K562 (cell line): ENCODE data around the gene PGBD1. TPM values are rescaled to one million over a fixed set of nuclear protein-coding genes. Genes with fewer than 3 reads are reported as not detected.

Source experiments
- ATAC-seq: fragments of 200-7000 bp; cut with Tn5 transposase; 3 replicates; pipeline ENCODE4 v1.9.1; 2020; ENCODE audit warnings: moderate library complexity
- BruUV-seq: library from RNA; stranded (reverse); fragments of 400-500 nt; replicated peaks from 2 replicates; lab custom pipeline; 2021; lab: Mats Ljungman, UMichigan
- CTCF ChIA-PET: fragments of 300-600 bp; formaldehyde crosslinking; extraction: SDS; loops from one replicate; lab custom pipeline; 2021; ENCODE audit warnings: low intra/inter-chr PET ratio; lab: Yijun Ruan, JAX
- POLR2A ChIA-PET: fragments of 300-600, 350-650 bp; sonication (Branson Sonifier 250); formaldehyde crosslinking; extraction: SDS; loops from one replicate; lab custom pipeline; 2021; ENCODE audit warnings: antibody characterized with exemption, inconsistent platforms; lab: Yijun Ruan, JAX
- DNase-seq, 4 experiments: peaks; one replicate each; pipeline versions ENCODE4 v3.0.0 to v3.0.0-alpha.2; 2011 to 2018; ENCODE audit warnings: low spot score in 3 of 4, mixed read lengths in 3 of 4; ENCODE audit errors: extremely low read depth in 1 of 4
- FAIRE-seq: peaks from 2 replicates; lab custom pipeline; 2011; peaks lifted over from hg19 to GRCh38; lab: Jason Lieb, UNC
- H2AFZ ChIP-seq: 2 replicates; pipeline ENCODE4 v1.6.0; 2011; ENCODE audit warnings: low read depth, low read length, control low read depth, inconsistent platforms
- H3K27ac ChIP-seq: fragments of 200-600 bp; 3 replicates; pipeline ENCODE4 v1.8.0; 2011; ENCODE audit warnings: low read depth, mild to moderate bottlenecking, control low read depth, inconsistent platforms, low read length, moderate library complexity, mixed read lengths; ENCODE audit errors: extremely low read depth
- H3K27me3 ChIP-seq, 2 experiments: fragments of 300-600 bp in 1 of 2; 2 replicates in 1 of 2; 3 replicates in 1 of 2; pipeline versions ENCODE4 v1.6.0 to v1.8.0; 2011; ENCODE audit warnings: inconsistent platforms in 2 of 2, low read length in 2 of 2, mild to moderate bottlenecking in 1 of 2, mixed read lengths in 1 of 2, moderate library complexity in 1 of 2; ENCODE audit not compliant: control insufficient read depth in 2 of 2, insufficient read depth in 2 of 2
- H3K36me3 ChIP-seq: fragments of 300-600 bp; 3 replicates; pipeline ENCODE4 v1.8.0; 2011; ENCODE audit warnings: mild to moderate bottlenecking, low read length, inconsistent platforms; ENCODE audit not compliant: control insufficient read depth, insufficient read depth
- H3K4me1 ChIP-seq, 2 experiments: fragments of 200-600 bp in 1 of 2; replicated peaks in 1 of 2; 2 replicates in 1 of 2; 3 replicates in 1 of 2; pipeline versions ENCODE4 v1.5.1 to v1.8.0; 2011; ENCODE audit warnings: inconsistent platforms in 2 of 2, low read length in 2 of 2, mild to moderate bottlenecking in 1 of 2, mixed read lengths in 1 of 2, moderate library complexity in 1 of 2; ENCODE audit not compliant: control insufficient read depth in 2 of 2, insufficient read depth in 2 of 2
- H3K4me2 ChIP-seq: 2 replicates; pipeline ENCODE4 v1.6.1; 2011; ENCODE audit warnings: low read length, control low read depth, inconsistent platforms, mixed read lengths; ENCODE audit not compliant: insufficient read depth
- H3K4me3 ChIP-seq: fragments of 200-600 bp; sonication (generic), shearing (Covaris generic); 2 replicates; pipeline ENCODE4 v1.5.1; 2016; ENCODE audit warnings: control low read depth, inconsistent platforms
- H3K79me2 ChIP-seq: fragments of 200-600 bp; 3 replicates; pipeline ENCODE4 v1.8.0; 2011; ENCODE audit warnings: low read length, inconsistent platforms; ENCODE audit not compliant: control insufficient read depth, insufficient read depth
- H3K9ac ChIP-seq, 2 experiments: 2 replicates each; pipeline versions ENCODE4 v1.6.0 to v1.6.1; 2011; ENCODE audit warnings: low read depth in 2 of 2, low read length in 2 of 2, control low read depth in 1 of 2, inconsistent platforms in 1 of 2, mild to moderate bottlenecking in 1 of 2, mixed read lengths in 1 of 2; ENCODE audit not compliant: insufficient read depth in 1 of 2
- H3K9me1 ChIP-seq: one replicate; pipeline ENCODE4 v1.6.0; 2011; ENCODE audit warnings: inconsistent platforms, mild to moderate bottlenecking, low read length, moderate library complexity; ENCODE audit not compliant: control insufficient read depth, insufficient read depth
- H3K9me3 ChIP-seq: replicated peaks from 2 replicates; pipeline ENCODE4 v1.5.1; 2011; ENCODE audit warnings: low read depth, low read length, inconsistent platforms; ENCODE audit not compliant: control insufficient read depth, insufficient read depth
- H4K20me1 ChIP-seq: replicated peaks from 2 replicates; pipeline ENCODE4 v1.6.1; 2011; ENCODE audit warnings: low read length, inconsistent platforms, mixed read lengths; ENCODE audit not compliant: control insufficient read depth, insufficient read depth
- BRD9 ChIP-seq: fragments of 450-650 bp; IDR thresholded peaks from 2 replicates; pipeline ENCODE4 v1.6.1; 2018; ENCODE audit warnings: low read depth; ENCODE audit not compliant: partially characterized antibody
- C11orf30 ChIP-seq: fragments of 450-650 bp; IDR thresholded peaks from 2 replicates; pipeline ENCODE4 v1.6.1; 2016; ENCODE audit warnings: low read depth, mild to moderate bottlenecking
- KLF13 ChIP-seq: fragments of 450-650 bp; IDR thresholded peaks from 2 replicates; pipeline ENCODE4 v1.6.1; 2016; ENCODE audit warnings: missing genetic modification characterization, low read depth, mild to moderate bottlenecking, missing compliant biosample characterization, moderate library complexity, borderline replicate concordance
- MYNN ChIP-seq, 2 experiments: sonication (generic); formaldehyde crosslinking in 1 of 2; IDR thresholded peaks; 2 replicates each; pipeline versions ENCODE4 v1.5.0 to v1.6.1; 2016 to 2020; ENCODE audit warnings: antibody characterized with exemption in 1 of 2, missing genetic modification reagents in 1 of 2
- NR1H2 ChIP-seq: sonication (generic); formaldehyde crosslinking; IDR thresholded peaks from 2 replicates; pipeline ENCODE4 v1.4.0; 2020; ENCODE audit warnings: mild to moderate bottlenecking, missing genetic modification reagents
- NR3C1 ChIP-seq: sonication (generic); formaldehyde crosslinking; IDR thresholded peaks from 2 replicates; pipeline ENCODE4 v1.8.1; 2022; ENCODE audit warnings: missing genetic modification reagents
- OTX1 ChIP-seq: fragments of 450-650 bp; formaldehyde crosslinking; IDR thresholded peaks from 2 replicates; pipeline ENCODE4 v1.4.0; 2022; ENCODE audit warnings: mild to moderate bottlenecking
- POLR2H ChIP-seq: IDR thresholded peaks from 2 replicates; pipeline ENCODE4 v1.6.1; 2016; ENCODE audit warnings: missing genetic modification characterization, low read depth, mild to moderate bottlenecking, control low read depth, missing compliant biosample characterization, moderate library complexity
- RBM25 ChIP-seq: fragments of 200-400 bp; formaldehyde crosslinking; IDR thresholded peaks from 2 replicates; pipeline ENCODE4 v1.6.1; 2018; ENCODE audit warnings: low read length, low read depth, moderate library complexity; ENCODE audit not compliant: severe bottlenecking
- SAFB ChIP-seq: fragments of 200-400 bp; formaldehyde crosslinking; IDR thresholded peaks from 2 replicates; pipeline ENCODE4 v1.6.1; 2017; ENCODE audit warnings: low read depth, low read length, borderline replicate concordance
- SMAD4 ChIP-seq: fragments of 250-450 bp; sonication (Bioruptor Pico); conservative IDR thresholded peaks from 2 replicates; pipeline ENCODE4 v1.8.0; 2021; ENCODE audit warnings: inconsistent platforms, mild to moderate bottlenecking, moderate library complexity
- SMARCB1 ChIP-seq: IDR thresholded peaks from 2 replicates; pipeline ENCODE4 v1.6.1; 2011; ENCODE audit warnings: improper control_type of control experiment, low read depth; ENCODE audit not compliant: insufficient read length
- SMARCE1 ChIP-seq: fragments of 450-650 bp; IDR thresholded peaks from 2 replicates; pipeline ENCODE4 v1.7.1; 2016; ENCODE audit warnings: mild to moderate bottlenecking
- TRIM24 ChIP-seq, 2 experiments: fragments of 450-650 bp; IDR thresholded peaks; 2 replicates each; pipeline ENCODE4 v1.6.1; 2016
- TRIM28 ChIP-seq: fragments of 450-650 bp; IDR thresholded peaks from 2 replicates; pipeline ENCODE4 v1.6.1; 2017
- ZNF134 ChIP-seq: fragments of 250-450 bp; sonication (Bioruptor Pico); conservative IDR thresholded peaks from 2 replicates; pipeline ENCODE4 v1.4.0; 2020
- ZNF79 ChIP-seq: fragments of 250-450 bp; sonication (Bioruptor Pico); IDR thresholded peaks from 2 replicates; pipeline ENCODE4 v1.4.0; 2020; ENCODE audit warnings: low read depth, mild to moderate bottlenecking, moderate library complexity
- in situ Hi-C: fragments of 300-500 bp; cut with MboI; formaldehyde crosslinking; loops from 4 replicates; pipeline ENCODE4 v1.15.0; 2018; ENCODE audit warnings: inconsistent platforms, mixed read lengths
- intact Hi-C: fragments of 100-400 bp; cut with micrococcal nuclease; formaldehyde crosslinking; loops from 2 replicates; pipeline ENCODE4 v1.14.2; 2022
- polyA plus RNA-seq, 8 experiments: library from polyadenylated mRNA; depleted of rRNA in 4 of 8; stranded (reverse) in 5 of 8; unstranded in 3 of 8; fragments of >200 nt; fragmentation: Nextera tagmentation in 2 of 8; fragmentation: Illumina TruSeq in 1 of 8; extraction: Ambion mirVana in 2 of 8; extraction: Trizol in 1 of 8; gene quantifications; 2 replicates each; pipeline versions ENCODE4 v1.2.1 to v1.2.3, GENCODE V29; 2011 to 2014; ENCODE audit warnings: inconsistent platforms in 1 of 8, missing spikeins in 1 of 8
- total RNA-seq, 7 experiments: library from RNA; depleted of rRNA in 6 of 7; stranded (reverse); fragments of >200 nt in 6 of 7; fragmentation: Illumina TruSeq in 2 of 7; extraction: Trizol in 2 of 7; gene quantifications; 2 replicates each; pipeline versions ENCODE4 v1.2.1 to v1.2.3, GENCODE V29; 2011 to 2021; ENCODE audit warnings: low replicate concordance in 1 of 7
- TF ChIP-seq, protein P1 (sequence below): fragments of 250-450 bp; sonication (Bioruptor Pico); IDR thresholded peaks from 2 replicates; pipeline ENCODE4 v1.5.0; 2021; ENCODE audit warnings: mild to moderate bottlenecking, borderline replicate concordance
- TF ChIP-seq, protein P2 (sequence below): fragments of 250-450 bp; sonication (Bioruptor Pico); IDR thresholded peaks from 2 replicates; pipeline ENCODE4 v1.8.0; 2022; ENCODE audit warnings: inconsistent platforms

PGBD1 gene
- total and polyA plus RNA-seq, 9 of the 15 experiments (the other 6 are each of a cell fraction or from before 2014, with no cell fraction given) = 3.3 to 9.0 (median 7.3) TPM

DNA sequence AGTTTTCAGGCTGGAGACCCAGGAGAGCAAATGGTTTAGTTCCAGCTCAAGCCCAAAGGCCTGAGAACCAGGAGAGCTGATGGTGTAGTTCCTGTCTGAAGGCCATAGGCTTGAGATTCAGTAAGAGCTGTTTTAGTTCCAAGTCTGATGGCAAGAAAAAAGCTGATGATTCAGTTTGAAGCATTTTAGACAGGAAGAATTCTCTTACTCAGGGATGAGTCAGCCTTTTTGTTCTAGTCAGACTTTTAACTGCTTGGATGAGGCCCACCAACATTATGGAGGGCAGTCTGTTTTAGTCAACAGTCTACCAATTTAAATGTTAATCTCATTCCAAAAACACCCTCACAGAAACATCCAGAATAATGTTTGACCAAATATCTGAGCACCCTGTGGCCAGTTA, 11.9 kb upstream of the PGBD1 start:
- DNase-seq = peak; percentile 32 to 73 (median 45)
- H3K27ac ChIP-seq = peak overlapping the region; percentile 76
- peak overlapping the region; percentile 46 for H2AFZ ChIP-seq
- peaks cover 25% of the 10 kb centered on the region for H3K36me3 ChIP-seq
- H3K4me3 ChIP-seq = no peak overlapping the region
- no peaks in the 10 kb centered on the region for H3K9me1 ChIP-seq
- peak overlapping the region; percentile 22; the same call in 1 of the 2 replicates for H3K4me2 ChIP-seq
- no TSS peak for BruUV-seq
- no peaks in the 10 kb centered on the region for H3K27me3 ChIP-seq
- no peaks in the 10 kb centered on the region for H4K20me1 ChIP-seq
- FAIRE-seq = peak; percentile 73
- peaks cover 7 to 26% of the 10 kb centered on the region in 2 experiments for H3K4me1 ChIP-seq
- ChIA-PET CTCF (no interaction called here), POLR2A (interaction anchor here (0.6 to 6.5 kb wide), 10 partner anchors 10 to 655 kb away, joined by 3 to 73 read pairs (median 4); partner anchors contain the start of genes PGBD1, TRIM27 and ZKSCAN4)
- H3K79me2 ChIP-seq = peaks cover 29% of the 10 kb centered on the region
- H3K9ac ChIP-seq = no peak overlapping the region
- intact Hi-C loops = loop anchor here (5.0 kb wide), 2 partner anchors 83 to 132 kb away; no protein-coding TSS in a partner anchor
- no peaks in the 10 kb centered on the region; the same call in 1 of the 2 replicates for H3K9me3 ChIP-seq
- in situ Hi-C loops = no loop called here
- peak; percentile 27 for ATAC-seq
- TF ChIP-seq TRIM24 (IDR thresholded peaks at IDR 0.05) (peak in 1 of 2 experiments; percentile 71; a peak in 3 of 4 replicates), MYNN (IDR thresholded peaks at IDR 0.05) (0 out of 2 replicates have a peak, but pooled peaks have one; percentile 68), MYNN (CRISPR knock-in tag; IDR thresholded peaks at IDR 0.05) (no peak), SMARCE1 (peak; percentile 79), OTX1 (no peak), KLF13 (tag) (no peak), SMAD4 (CRISPR knock-in tag) (0 out of 2 replicates have a peak, but pooled peaks have one; percentile 27), SMARCB1 (no peak), NR3C1 (CRISPR knock-in tag) (no peak), BRD9 (no peak), TRIM28 (peak; percentile 40; the same call in 1 of the 2 replicates), NR1H2 (no peak), SAFB (no peak), RBM25 (peak; percentile 74), ZNF79 (CRISPR knock-in tag) (no peak), POLR2H (tag) (0 out of 2 replicates have a peak, but pooled peaks have one; percentile 18), C11orf30 (peak; percentile 99), ZNF134 (CRISPR knock-in tag) (peak; percentile 98)
- TF ChIP-seq, protein P1, sequence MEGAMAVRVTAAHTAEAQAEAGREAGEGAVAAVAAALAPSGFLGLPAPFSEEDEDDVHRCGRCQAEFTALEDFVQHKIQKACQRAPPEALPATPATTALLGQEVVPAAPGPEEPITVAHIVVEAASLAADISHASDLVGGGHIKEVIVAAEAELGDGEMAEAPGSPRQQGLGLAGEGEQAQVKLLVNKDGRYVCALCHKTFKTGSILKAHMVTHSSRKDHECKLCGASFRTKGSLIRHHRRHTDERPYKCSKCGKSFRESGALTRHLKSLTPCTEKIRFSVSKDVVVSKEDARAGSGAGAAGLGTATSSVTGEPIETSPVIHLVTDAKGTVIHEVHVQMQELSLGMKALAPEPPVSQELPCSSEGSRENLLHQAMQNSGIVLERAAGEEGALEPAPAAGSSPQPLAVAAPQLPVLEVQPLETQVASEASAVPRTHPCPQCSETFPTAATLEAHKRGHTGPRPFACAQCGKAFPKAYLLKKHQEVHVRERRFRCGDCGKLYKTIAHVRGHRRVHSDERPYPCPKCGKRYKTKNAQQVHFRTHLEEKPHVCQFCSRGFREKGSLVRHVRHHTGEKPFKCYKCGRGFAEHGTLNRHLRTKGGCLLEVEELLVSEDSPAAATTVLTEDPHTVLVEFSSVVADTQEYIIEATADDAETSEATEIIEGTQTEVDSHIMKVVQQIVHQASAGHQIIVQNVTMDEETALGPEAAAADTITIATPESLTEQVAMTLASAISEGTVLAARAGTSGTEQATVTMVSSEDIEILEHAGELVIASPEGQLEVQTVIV (CRISPR knock-in tag) = no peak
- TF ChIP-seq, protein P2, sequence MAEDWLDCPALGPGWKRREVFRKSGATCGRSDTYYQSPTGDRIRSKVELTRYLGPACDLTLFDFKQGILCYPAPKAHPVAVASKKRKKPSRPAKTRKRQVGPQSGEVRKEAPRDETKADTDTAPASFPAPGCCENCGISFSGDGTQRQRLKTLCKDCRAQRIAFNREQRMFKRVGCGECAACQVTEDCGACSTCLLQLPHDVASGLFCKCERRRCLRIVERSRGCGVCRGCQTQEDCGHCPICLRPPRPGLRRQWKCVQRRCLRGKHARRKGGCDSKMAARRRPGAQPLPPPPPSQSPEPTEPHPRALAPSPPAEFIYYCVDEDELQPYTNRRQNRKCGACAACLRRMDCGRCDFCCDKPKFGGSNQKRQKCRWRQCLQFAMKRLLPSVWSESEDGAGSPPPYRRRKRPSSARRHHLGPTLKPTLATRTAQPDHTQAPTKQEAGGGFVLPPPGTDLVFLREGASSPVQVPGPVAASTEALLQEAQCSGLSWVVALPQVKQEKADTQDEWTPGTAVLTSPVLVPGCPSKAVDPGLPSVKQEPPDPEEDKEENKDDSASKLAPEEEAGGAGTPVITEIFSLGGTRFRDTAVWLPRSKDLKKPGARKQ (CRISPR knock-in tag) = no peak
